Measurements from ENCODE around the gene DENND4B. TPM values are rescaled to one million over a fixed set of nuclear protein-coding genes. Genes with fewer than 3 reads are reported as not detected.
"Not testable (repeated sequence)": the region's sequence is repeated elsewhere in the genome, so short reads cannot be mapped to it uniquely, and the experiment has no call there.

DENND4B gene
- polyA plus RNA-seq, 6 donors from 2014 or later = 6.5 to 52.8 (median 29.7) TPM

GRCh38 chr1:153922972-153923925 is 23.3 kb downstream of the DENND4B start, which contains the start of gene GATAD2B:
Gene GATAD2B (minus strand): TSS chr1:153922972. CDS start chr1:153828347, 94,625 bp downstream.
- DNase-seq (peak; percentile 99), ATAC-seq (ENCODE audit: low read depth in 2 of 2) (peak; percentile 89)
- no peaks in the 10 kb centered on the region for H3K36me3 Mint-ChIP-seq
- H3K4me3 Mint-ChIP-seq = peak within 1 kb of the TSS; percentile 92 to 99 (median 95)
- H3K27me3 Mint-ChIP-seq = peaks cover 0 to 5% (median 0%) of the 10 kb centered on the region in 3 donors
- peak within 1 kb of the TSS; percentile 97 to 100 (median 98) for H3K27ac Mint-ChIP-seq
- H3K4me1 Mint-ChIP-seq = peaks cover 34 to 56% (median 41%) of the 10 kb centered on the region in 3 donors
- H3K9me3 Mint-ChIP-seq = peaks cover 0 to 3% (median 0%) of the 10 kb centered on the region in 7 donors

GRCh38 chr1:153922076-153922971 is 24.2 kb downstream of the DENND4B start:
- H3K27me3 Mint-ChIP-seq = peaks cover 0 to 5% (median 0%) of the 10 kb centered on the region in 3 donors
- peaks cover 38 to 63% (median 48%) of the 10 kb centered on the region in 3 donors for H3K4me1 Mint-ChIP-seq
- peaks cover 0 to 3% (median 0%) of the 10 kb centered on the region in 7 donors for H3K9me3 Mint-ChIP-seq
- peak overlapping the region; percentile 97 to 100 (median 98) for H3K27ac Mint-ChIP-seq
- ATAC-seq (ENCODE audit: low read depth in 2 of 2) = peak; percentile 20 to 24
- DNase-seq = no peak
- H3K4me3 Mint-ChIP-seq = peak overlapping the region; percentile 92 to 99 (median 95)
- no peaks in the 10 kb centered on the region for H3K36me3 Mint-ChIP-seq

GRCh38 chr1:153921803-153922075 is 24.8 kb downstream of the DENND4B start:
- peaks cover 0 to 5% (median 0%) of the 10 kb centered on the region in 3 donors for H3K27me3 Mint-ChIP-seq
- peaks cover 0 to 3% (median 0%) of the 10 kb centered on the region in 7 donors for H3K9me3 Mint-ChIP-seq
- H3K36me3 Mint-ChIP-seq = no peaks in the 10 kb centered on the region
- peak overlapping the region; percentile 89 to 98 (median 94) for H3K4me3 Mint-ChIP-seq
- peak overlapping the region; percentile 15 to 98 (median 92) for H3K27ac Mint-ChIP-seq
- ATAC-seq (ENCODE audit: low read depth in 2 of 2) = no peak
- DNase-seq = no peak
- H3K4me1 Mint-ChIP-seq = peaks cover 38 to 65% (median 48%) of the 10 kb centered on the region in 3 donors

- peaks cover 0 to 5% (median 0%) of the 10 kb centered on the region in 3 donors for H3K27me3 Mint-ChIP-seq
Observed at GRCh38 chr1:153921080-153921802, 25.3 kb downstream of the DENND4B start.

GRCh38 chr1:153919876-153920852 is 26.4 kb downstream of the DENND4B start:
- DNase-seq = peak; percentile 19
- Mint-ChIP-seq H3K4me1 (peaks cover 42 to 75% (median 55%) of the 10 kb centered on the region in 3 donors), H3K27me3 (peaks cover 0 to 5% (median 0%) of the 10 kb centered on the region in 3 donors), H3K4me3 (peak overlapping the region; percentile 70 to 98 (median 94)), H3K27ac (peak overlapping the region in 5 of 6 donors; percentile 38 to 98 (median 85)), H3K36me3 (peaks cover 0 to 6% of the 10 kb centered on the region in 2 donors), H3K9me3 (peaks cover 0 to 3% (median 0%) of the 10 kb centered on the region in 7 donors)
- no peak for ATAC-seq (ENCODE audit: low read depth in 2 of 2)

More at GRCh38 chr1:153921080-153921802, 25.3 kb downstream of the DENND4B start:
- Mint-ChIP-seq H3K36me3 (peaks cover 0 to 3% of the 10 kb centered on the region in 2 donors), H3K4me1 (peaks cover 40 to 66% (median 50%) of the 10 kb centered on the region in 3 donors), H3K27ac (peak overlapping the region; percentile 15 to 98 (median 81)), H3K4me3 (peak overlapping the region; percentile 89 to 98 (median 94)), H3K9me3 (peaks cover 0 to 3% (median 0%) of the 10 kb centered on the region in 7 donors)
- DNase-seq (no peak), ATAC-seq (ENCODE audit: low read depth in 2 of 2) (no peak)

- peaks cover 38 to 70% (median 46%) of the 10 kb centered on the region in 3 donors for H3K4me1 Mint-ChIP-seq
- H3K9me3 Mint-ChIP-seq = no peaks in the 10 kb centered on the region
- no peak for DNase-seq
- H3K4me3 Mint-ChIP-seq = no peak overlapping the region
- H3K27me3 Mint-ChIP-seq = no peaks in the 10 kb centered on the region
- peaks cover 0 to 11% of the 10 kb centered on the region in 2 donors for H3K36me3 Mint-ChIP-seq
- H3K27ac Mint-ChIP-seq = peak overlapping the region in 2 of 6 donors; percentile 6 to 34
- no peak for ATAC-seq (ENCODE audit: low read depth in 2 of 2)
Observed at GRCh38 chr1:153916297-153916696, 30.2 kb downstream of the DENND4B start.

GRCh38 chr1:153912349-153912748 is 34.2 kb downstream of the DENND4B start:
- DNase-seq = no peak
- Mint-ChIP-seq H3K36me3 (peaks cover 3 to 12% of the 10 kb centered on the region in 2 donors), H3K4me1 (peaks cover 16 to 49% (median 22%) of the 10 kb centered on the region in 3 donors), H3K4me3 (no peak overlapping the region), H3K27me3 (no peaks in the 10 kb centered on the region), H3K9me3 (no peaks in the 10 kb centered on the region), H3K27ac (peak overlapping the region in 2 of 6 donors; percentile 4 to 5)
- no peak for ATAC-seq (ENCODE audit: low read depth in 2 of 2)

GRCh38 chr1:153910560-153910959 is 36.0 kb downstream of the DENND4B start:
- H3K36me3 Mint-ChIP-seq = peaks cover 8 to 16% of the 10 kb centered on the region in 2 donors
- H3K4me3 Mint-ChIP-seq; DNase-seq; H3K9me3 Mint-ChIP-seq; ATAC-seq (ENCODE audit: low read depth in 2 of 2); H3K27me3 Mint-ChIP-seq: not testable (repeated sequence)
- peak overlapping the region in 3 of 6 donors; percentile 24 to 89 (median 80) for H3K27ac Mint-ChIP-seq
- H3K4me1 Mint-ChIP-seq = peaks cover 19 to 47% (median 30%) of the 10 kb centered on the region in 3 donors

GRCh38 chr1:153908071-153908470 is 38.4 kb downstream of the DENND4B start:
- Mint-ChIP-seq H3K27ac (peak overlapping the region in 2 of 6 donors; percentile 47 to 61), H3K36me3 (peaks cover 8 to 16% of the 10 kb centered on the region in 2 donors), H3K4me3 (peak overlapping the region in 1 of 8 donors; percentile 29), H3K27me3 (no peaks in the 10 kb centered on the region), H3K4me1 (peaks cover 19 to 51% (median 35%) of the 10 kb centered on the region in 3 donors), H3K9me3 (no peaks in the 10 kb centered on the region)
- no peak for DNase-seq
- ATAC-seq (ENCODE audit: low read depth in 2 of 2) = no peak

- ATAC-seq (ENCODE audit: low read depth in 2 of 2) (no peak), DNase-seq (no peak)
- Mint-ChIP-seq H3K4me3 (no peak overlapping the region), H3K9me3 (no peaks in the 10 kb centered on the region), H3K4me1 (peaks cover 19 to 52% (median 40%) of the 10 kb centered on the region in 3 donors), H3K27ac (peak overlapping the region in 2 of 6 donors; percentile 53 to 54), H3K36me3 (peaks cover 8 to 16% of the 10 kb centered on the region in 2 donors), H3K27me3 (no peaks in the 10 kb centered on the region)
Observed at GRCh38 chr1:153907134-153907533, 39.4 kb downstream of the DENND4B start.

- H3K27ac Mint-ChIP-seq = peak overlapping the region in 5 of 6 donors; percentile 27 to 76 (median 62)
- H3K4me3 Mint-ChIP-seq = no peak overlapping the region
- no peaks in the 10 kb centered on the region for H3K27me3 Mint-ChIP-seq
- peaks cover 14 to 49% (median 32%) of the 10 kb centered on the region in 3 donors for H3K4me1 Mint-ChIP-seq
- ATAC-seq (ENCODE audit: low read depth in 2 of 2) (no peak), DNase-seq (no peak)
- no peaks in the 10 kb centered on the region for H3K9me3 Mint-ChIP-seq
- peaks cover 8 to 11% of the 10 kb centered on the region in 2 donors for H3K36me3 Mint-ChIP-seq
Observed at GRCh38 chr1:153906396-153906795, 40.1 kb downstream of the DENND4B start.
